SK-N-SH treated with all-trans-retinoic acid at 6 μM for 48 hours (cell line): ENCODE data around the gene DPEP2.

Experiments
- ATAC-seq: fragments of 200-7000 bp; cut with Tn5 transposase; 3 replicates; pipeline ENCODE4 v1.9.1; 2020; ENCODE audit warnings: mild to moderate bottlenecking, moderate library complexity
- ARNTL ChIP-seq: fragments of 450-650 bp; formaldehyde crosslinking; IDR thresholded peaks from 2 replicates; pipeline ENCODE4 v1.5.0; 2020; ENCODE audit warnings: low read depth, mild to moderate bottlenecking, moderate library complexity, borderline replicate concordance
- BACH2 ChIP-seq: fragments of 250-450 bp; sonication (Bioruptor Pico); IDR thresholded peaks from 2 replicates; pipeline ENCODE4 v1.9.0; 2021; ENCODE audit warnings: mild to moderate bottlenecking, borderline replicate concordance
- ESRRG ChIP-seq: fragments of 250-450 bp; sonication (Bioruptor Pico); IDR thresholded peaks from 2 replicates; pipeline ENCODE4 v1.6.1; 2021; ENCODE audit warnings: mild to moderate bottlenecking
- GLIS3 ChIP-seq: fragments of 250-450 bp; sonication (Bioruptor Pico); IDR thresholded peaks from 2 replicates; pipeline ENCODE4 v1.5.0; 2020; ENCODE audit warnings: mild to moderate bottlenecking, moderate library complexity
- ISL1 ChIP-seq: fragments of 250-450 bp; sonication (Bioruptor Pico); IDR thresholded peaks from 2 replicates; pipeline ENCODE4 v2.1.2; 2022; ENCODE audit warnings: mild to moderate bottlenecking, moderate library complexity
- OSR1 ChIP-seq: fragments of 250-450 bp; sonication (Bioruptor Pico); IDR thresholded peaks from 2 replicates; pipeline ENCODE4 v1.8.0; 2022; ENCODE audit warnings: moderate library complexity, mild to moderate bottlenecking, inconsistent platforms
- PPARA ChIP-seq: fragments of 250-450 bp; sonication (Bioruptor Pico); IDR thresholded peaks from 2 replicates; pipeline ENCODE4 v1.5.0; 2020; ENCODE audit warnings: mild to moderate bottlenecking, borderline replicate concordance
- RARB ChIP-seq: fragments of 250-450 bp; sonication (Bioruptor Pico); IDR thresholded peaks from 2 replicates; pipeline ENCODE4 v1.8.0; 2021; ENCODE audit warnings: mild to moderate bottlenecking, moderate library complexity
- SNAI2 ChIP-seq: fragments of 250-450 bp; sonication (Bioruptor Pico); IDR thresholded peaks from 2 replicates; pipeline ENCODE4 v1.5.0; 2020; ENCODE audit warnings: mild to moderate bottlenecking, moderate library complexity
- TCF4 ChIP-seq: fragments of 250-450 bp; sonication (Bioruptor Pico); IDR thresholded peaks from 2 replicates; pipeline ENCODE4 v1.8.0; 2021; ENCODE audit warnings: mild to moderate bottlenecking, moderate library complexity, borderline replicate concordance
- TOX ChIP-seq: fragments of 250-450 bp; sonication (Bioruptor Pico); IDR thresholded peaks from 2 replicates; pipeline ENCODE4 v1.8.0; 2021; ENCODE audit warnings: mild to moderate bottlenecking, moderate library complexity, borderline replicate concordance
- ZC3H10 ChIP-seq: fragments of 250-450 bp; sonication (Bioruptor Pico); IDR thresholded peaks from 2 replicates; pipeline ENCODE4 v1.5.1; 2021; ENCODE audit warnings: mild to moderate bottlenecking, moderate library complexity
- ZFP3 ChIP-seq: fragments of 250-450 bp; sonication (Bioruptor Pico); IDR thresholded peaks from 2 replicates; pipeline ENCODE4 v1.5.0; 2020; ENCODE audit warnings: mild to moderate bottlenecking, moderate library complexity
- ZFP30 ChIP-seq: fragments of 450-650 bp; formaldehyde crosslinking; IDR thresholded peaks from 2 replicates; pipeline ENCODE4 v1.5.0; 2022; ENCODE audit warnings: mild to moderate bottlenecking, moderate library complexity
- ZNF565 ChIP-seq: fragments of 450-650 bp; formaldehyde crosslinking; conservative IDR thresholded peaks from 2 replicates; pipeline ENCODE4 v1.5.0; 2020; ENCODE audit warnings: low read depth, mild to moderate bottlenecking, moderate library complexity
- ZNF70 ChIP-seq: fragments of 450-650 bp; formaldehyde crosslinking; IDR thresholded peaks from 2 replicates; pipeline ENCODE4 v1.5.0; 2020; ENCODE audit warnings: mild to moderate bottlenecking, moderate library complexity
- ZNF8 ChIP-seq: fragments of 450-650 bp; formaldehyde crosslinking; IDR thresholded peaks from 2 replicates; pipeline ENCODE4 v1.5.0; 2020; ENCODE audit warnings: mild to moderate bottlenecking, moderate library complexity
- TF ChIP-seq, protein P1 (sequence below): fragments of 250-450 bp; sonication (Bioruptor Pico); IDR thresholded peaks from 2 replicates; pipeline ENCODE4 v1.5.0; 2020; ENCODE audit warnings: mild to moderate bottlenecking, moderate library complexity
- TF ChIP-seq, protein P2 (sequence below): fragments of 250-450 bp; sonication (Bioruptor Pico); IDR thresholded peaks from 2 replicates; pipeline ENCODE4 v1.5.1; 2021; ENCODE audit warnings: mild to moderate bottlenecking, moderate library complexity
- TF ChIP-seq, protein P3 (sequence below): fragments of 250-450 bp; sonication (Bioruptor Pico); IDR thresholded peaks from 2 replicates; pipeline ENCODE4 v1.8.0; 2020; ENCODE audit warnings: mild to moderate bottlenecking, moderate library complexity, borderline replicate concordance
- TF ChIP-seq, protein P4 (sequence below): fragments of 250-450 bp; sonication (Bioruptor Pico); IDR thresholded peaks from 2 replicates; pipeline ENCODE4 v1.5.1; 2020; ENCODE audit warnings: low read depth, mild to moderate bottlenecking, moderate library complexity

Gene DPEP2

DNA sequence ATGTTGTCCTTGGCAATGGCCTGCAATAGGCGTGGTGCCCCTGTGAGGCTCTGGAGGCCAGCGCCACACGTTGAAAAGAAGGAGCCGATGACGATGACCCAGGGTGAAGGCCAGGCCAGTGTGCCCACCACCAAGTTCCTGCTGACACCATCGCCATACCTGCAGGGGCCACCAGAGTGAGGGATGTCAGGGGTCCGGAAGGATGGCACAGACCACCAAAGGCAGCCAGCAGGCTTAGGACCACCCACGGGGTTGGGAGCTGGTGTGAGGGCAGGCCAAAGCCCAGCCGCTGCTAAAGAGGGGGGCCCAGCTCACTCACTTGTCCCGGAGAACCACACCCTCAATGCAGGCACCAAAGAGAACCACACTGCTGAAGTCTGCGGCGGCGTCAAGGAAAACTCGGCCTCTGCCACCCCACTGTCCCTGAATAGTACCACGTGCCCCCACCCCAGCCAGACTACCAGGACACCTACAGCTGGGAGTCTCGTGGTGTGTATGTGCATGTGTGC is 48.9 kb downstream of the DPEP2 start:
- no peak for TF ChIP-seq ZFP30 (CRISPR knock-in tag)

GRCh38 chr16:67949645-67950044 is 49.6 kb downstream of the DPEP2 start:
- ATAC-seq: no peak
- TF ChIP-seq TCF4 (CRISPR knock-in tag) (no peak), BACH2 (CRISPR knock-in tag) (no peak), GLIS3 (CRISPR knock-in tag) (no peak), SNAI2 (no peak), ARNTL (CRISPR knock-in tag) (no peak), ZFP30 (CRISPR knock-in tag) (no peak), ZNF565 (CRISPR knock-in tag) (no peak), ZNF70 (CRISPR knock-in tag) (no peak), PPARA (no peak), ISL1 (no peak)
- TF ChIP-seq, protein P1, sequence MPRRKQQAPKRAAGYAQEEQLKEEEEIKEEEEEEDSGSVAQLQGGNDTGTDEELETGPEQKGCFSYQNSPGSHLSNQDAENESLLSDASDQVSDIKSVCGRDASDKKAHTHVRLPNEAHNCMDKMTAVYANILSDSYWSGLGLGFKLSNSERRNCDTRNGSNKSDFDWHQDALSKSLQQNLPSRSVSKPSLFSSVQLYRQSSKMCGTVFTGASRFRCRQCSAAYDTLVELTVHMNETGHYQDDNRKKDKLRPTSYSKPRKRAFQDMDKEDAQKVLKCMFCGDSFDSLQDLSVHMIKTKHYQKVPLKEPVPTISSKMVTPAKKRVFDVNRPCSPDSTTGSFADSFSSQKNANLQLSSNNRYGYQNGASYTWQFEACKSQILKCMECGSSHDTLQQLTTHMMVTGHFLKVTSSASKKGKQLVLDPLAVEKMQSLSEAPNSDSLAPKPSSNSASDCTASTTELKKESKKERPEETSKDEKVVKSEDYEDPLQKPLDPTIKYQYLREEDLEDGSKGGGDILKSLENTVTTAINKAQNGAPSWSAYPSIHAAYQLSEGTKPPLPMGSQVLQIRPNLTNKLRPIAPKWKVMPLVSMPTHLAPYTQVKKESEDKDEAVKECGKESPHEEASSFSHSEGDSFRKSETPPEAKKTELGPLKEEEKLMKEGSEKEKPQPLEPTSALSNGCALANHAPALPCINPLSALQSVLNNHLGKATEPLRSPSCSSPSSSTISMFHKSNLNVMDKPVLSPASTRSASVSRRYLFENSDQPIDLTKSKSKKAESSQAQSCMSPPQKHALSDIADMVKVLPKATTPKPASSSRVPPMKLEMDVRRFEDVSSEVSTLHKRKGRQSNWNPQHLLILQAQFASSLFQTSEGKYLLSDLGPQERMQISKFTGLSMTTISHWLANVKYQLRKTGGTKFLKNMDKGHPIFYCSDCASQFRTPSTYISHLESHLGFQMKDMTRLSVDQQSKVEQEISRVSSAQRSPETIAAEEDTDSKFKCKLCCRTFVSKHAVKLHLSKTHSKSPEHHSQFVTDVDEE (CRISPR knock-in tag): no peak
- TF ChIP-seq, protein P2, sequence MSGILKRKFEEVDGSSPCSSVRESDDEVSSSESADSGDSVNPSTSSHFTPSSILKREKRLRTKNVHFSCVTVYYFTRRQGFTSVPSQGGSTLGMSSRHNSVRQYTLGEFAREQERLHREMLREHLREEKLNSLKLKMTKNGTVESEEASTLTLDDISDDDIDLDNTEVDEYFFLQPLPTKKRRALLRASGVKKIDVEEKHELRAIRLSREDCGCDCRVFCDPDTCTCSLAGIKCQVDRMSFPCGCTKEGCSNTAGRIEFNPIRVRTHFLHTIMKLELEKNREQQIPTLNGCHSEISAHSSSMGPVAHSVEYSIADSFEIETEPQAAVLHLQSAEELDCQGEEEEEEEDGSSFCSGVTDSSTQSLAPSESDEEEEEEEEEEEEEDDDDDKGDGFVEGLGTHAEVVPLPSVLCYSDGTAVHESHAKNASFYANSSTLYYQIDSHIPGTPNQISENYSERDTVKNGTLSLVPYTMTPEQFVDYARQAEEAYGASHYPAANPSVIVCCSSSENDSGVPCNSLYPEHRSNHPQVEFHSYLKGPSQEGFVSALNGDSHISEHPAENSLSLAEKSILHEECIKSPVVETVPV (CRISPR knock-in tag): no peak

More for the DNA sequence above, 48.9 kb downstream of the DPEP2 start:
- ATAC-seq: no peak

DNA sequence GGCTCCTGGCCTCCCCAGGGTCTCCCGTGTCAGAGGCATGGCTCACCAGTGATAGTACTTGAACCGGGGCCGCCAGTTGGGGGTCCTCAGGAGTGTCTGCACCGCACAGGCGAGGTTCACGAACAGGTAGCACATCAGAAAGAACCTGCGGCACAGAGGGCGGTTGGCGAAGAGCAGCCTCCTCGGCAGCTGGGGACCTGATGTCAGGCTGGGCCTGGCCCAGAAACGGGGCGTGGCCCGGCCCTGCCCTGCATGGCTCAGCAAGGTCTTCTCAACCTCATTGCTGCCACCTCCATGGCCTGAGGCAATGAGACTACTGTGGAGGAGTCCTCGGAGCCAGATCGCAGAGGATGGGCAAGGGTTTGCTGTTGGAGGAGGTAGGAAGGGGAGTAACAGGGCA is 51.3 kb downstream of the DPEP2 start:
- ATAC-seq: no peak
- no peak for TF ChIP-seq OSR1 (CRISPR knock-in tag)
- no peak for TF ChIP-seq RARB (CRISPR knock-in tag)
- TF ChIP-seq SNAI2: no peak
- no peak for TF ChIP-seq ZC3H10 (CRISPR knock-in tag)
- TF ChIP-seq ZNF565 (CRISPR knock-in tag): no peak
- no peak for TF ChIP-seq ISL1
- TF ChIP-seq ZNF70 (CRISPR knock-in tag): no peak
- no peak for TF ChIP-seq ZNF8 (CRISPR knock-in tag)
- no peak for TF ChIP-seq ZFP30 (CRISPR knock-in tag)
- no peak for TF ChIP-seq TCF4 (CRISPR knock-in tag)
- TF ChIP-seq, all 23 proteins: peak for 0

- ATAC-seq: no peak
- TF ChIP-seq ZNF70 (CRISPR knock-in tag) (no peak), ZNF565 (CRISPR knock-in tag) (no peak), ISL1 (no peak), GLIS3 (CRISPR knock-in tag) (no peak)
- TF ChIP-seq, all 23 proteins: peak for 0
Observed at GRCh38 chr16:67946966-67947558, 52.2 kb downstream of the DPEP2 start.

- no peak for ATAC-seq
- TF ChIP-seq, protein P3, sequence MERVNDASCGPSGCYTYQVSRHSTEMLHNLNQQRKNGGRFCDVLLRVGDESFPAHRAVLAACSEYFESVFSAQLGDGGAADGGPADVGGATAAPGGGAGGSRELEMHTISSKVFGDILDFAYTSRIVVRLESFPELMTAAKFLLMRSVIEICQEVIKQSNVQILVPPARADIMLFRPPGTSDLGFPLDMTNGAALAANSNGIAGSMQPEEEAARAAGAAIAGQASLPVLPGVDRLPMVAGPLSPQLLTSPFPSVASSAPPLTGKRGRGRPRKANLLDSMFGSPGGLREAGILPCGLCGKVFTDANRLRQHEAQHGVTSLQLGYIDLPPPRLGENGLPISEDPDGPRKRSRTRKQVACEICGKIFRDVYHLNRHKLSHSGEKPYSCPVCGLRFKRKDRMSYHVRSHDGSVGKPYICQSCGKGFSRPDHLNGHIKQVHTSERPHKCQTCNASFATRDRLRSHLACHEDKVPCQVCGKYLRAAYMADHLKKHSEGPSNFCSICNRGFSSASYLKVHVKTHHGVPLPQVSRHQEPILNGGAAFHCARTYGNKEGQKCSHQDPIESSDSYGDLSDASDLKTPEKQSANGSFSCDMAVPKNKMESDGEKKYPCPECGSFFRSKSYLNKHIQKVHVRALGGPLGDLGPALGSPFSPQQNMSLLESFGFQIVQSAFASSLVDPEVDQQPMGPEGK (CRISPR knock-in tag): no peak
- TF ChIP-seq BACH2 (CRISPR knock-in tag) (no peak), OSR1 (CRISPR knock-in tag) (no peak), ZFP30 (CRISPR knock-in tag) (no peak), ISL1 (no peak), ZNF565 (CRISPR knock-in tag) (no peak), ARNTL (CRISPR knock-in tag) (no peak), SNAI2 (no peak), ZFP3 (no peak), ZC3H10 (CRISPR knock-in tag) (no peak), ZNF70 (CRISPR knock-in tag) (no peak), TOX (CRISPR knock-in tag) (no peak), ESRRG (CRISPR knock-in tag) (no peak)
- TF ChIP-seq, protein P4, sequence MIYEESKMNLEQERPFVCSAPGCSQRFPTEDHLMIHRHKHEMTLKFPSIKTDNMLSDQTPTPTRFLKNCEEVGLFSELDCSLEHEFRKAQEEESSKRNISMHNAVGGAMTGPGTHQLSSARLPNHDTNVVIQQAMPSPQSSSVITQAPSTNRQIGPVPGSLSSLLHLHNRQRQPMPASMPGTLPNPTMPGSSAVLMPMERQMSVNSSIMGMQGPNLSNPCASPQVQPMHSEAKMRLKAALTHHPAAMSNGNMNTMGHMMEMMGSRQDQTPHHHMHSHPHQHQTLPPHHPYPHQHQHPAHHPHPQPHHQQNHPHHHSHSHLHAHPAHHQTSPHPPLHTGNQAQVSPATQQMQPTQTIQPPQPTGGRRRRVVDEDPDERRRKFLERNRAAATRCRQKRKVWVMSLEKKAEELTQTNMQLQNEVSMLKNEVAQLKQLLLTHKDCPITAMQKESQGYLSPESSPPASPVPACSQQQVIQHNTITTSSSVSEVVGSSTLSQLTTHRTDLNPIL: no peak
- TF ChIP-seq, protein P1 (CRISPR knock-in tag): no peak
Observed at GRCh38 chr16:67946128-67946569, 53.1 kb downstream of the DPEP2 start.
